Measurements from ENCODE around the gene WDR55. TPM values are rescaled to one million over a fixed set of nuclear protein-coding genes. Genes with fewer than 3 reads are reported as not detected.
A peak's percentile ranks its signal among the peaks of the same experiment; 100 is the strongest.

The WDR55 gene
- total and polyA plus RNA-seq, 2 donors (not counting 1 experiment from before 2014, with no cell fraction given), result 43.4 to 44.7 TPM

DNA sequence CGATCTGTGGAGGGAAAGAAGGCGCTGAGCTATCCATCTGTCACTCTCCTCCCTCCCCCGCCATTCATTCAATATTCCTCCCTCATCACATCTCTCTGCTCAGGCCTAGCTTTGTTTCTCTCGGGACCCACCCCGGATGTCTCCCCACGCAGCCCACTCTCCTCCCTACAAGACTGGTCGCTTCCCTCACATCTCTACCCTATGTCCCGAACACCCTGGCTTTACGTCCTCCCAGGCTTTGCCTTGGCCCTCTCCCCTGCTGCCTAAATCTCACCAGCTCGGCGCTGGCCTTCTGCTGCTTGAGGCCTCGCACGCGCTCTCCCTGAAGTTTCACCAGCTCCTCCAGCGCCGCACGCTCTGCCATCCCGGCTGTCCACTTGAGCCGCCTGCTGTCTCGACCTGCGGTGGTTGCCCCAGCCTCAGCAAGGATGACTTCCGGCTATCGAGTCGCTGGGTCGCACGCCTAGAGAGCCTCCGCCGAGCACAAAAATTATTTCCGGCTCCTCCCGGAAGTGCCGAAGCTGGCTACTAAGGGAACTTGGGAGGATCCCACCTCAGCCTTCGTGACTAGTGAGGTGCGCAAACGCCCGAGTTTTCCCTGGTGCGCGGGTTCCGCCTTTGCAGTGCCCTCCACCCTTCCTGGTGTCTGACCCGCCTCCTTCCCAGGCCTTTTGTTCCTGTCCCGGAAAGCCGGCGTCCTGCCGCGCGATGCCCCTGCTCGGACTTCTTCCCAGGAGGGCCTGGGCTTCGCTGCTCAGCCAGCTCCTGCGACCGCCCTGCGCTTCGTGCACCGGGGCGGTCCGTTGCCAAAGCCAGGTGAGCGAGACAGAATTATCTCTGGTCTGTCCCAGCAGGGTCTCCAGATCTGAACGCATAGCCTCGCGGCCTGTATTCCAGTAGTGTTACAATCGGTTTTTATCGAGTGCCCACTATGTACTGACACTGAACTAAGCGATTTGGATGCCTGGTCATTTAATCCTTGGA is 26.5 kb downstream of the WDR55 start, which contains the start of the genes HARS1 and HARS2:
Gene HARS1, minus strand, starts transcription at position 430 of the 984 bp plus-strand sequence. Its CDS starts 66 bp downstream, at position 364.
Gene HARS2, plus strand, starts transcription at position 515 of the 984 bp plus-strand sequence. Its CDS starts 194 bp downstream, at position 709.
- peak; percentile 97 for ATAC-seq (ENCODE audit: low read depth)
- Histone ChIP-seq H3K9ac (ENCODE audit: low read length) (peak within 1 kb of the TSS; percentile 89), H3K4me3 (ENCODE audit: control extremely low read depth in 1 of 5, extremely low read depth in 1 of 5, insufficient read depth in 1 of 5, low read depth in 2 of 5, low read length in 4 of 5) (peak within 1 kb of the TSS; percentile 89 to 98 (median 97)), H3K27me3 (replicated peaks in 1 of 4; ENCODE audit: control extremely low read depth in 1 of 4, control insufficient read depth in 3 of 4, insufficient read depth in 4 of 4, low read length in 3 of 4) (no peaks in the 10 kb centered on the region), H2AFZ (ENCODE audit: insufficient read depth, low read depth, low read length, poor library complexity, severe bottlenecking) (peak within 1 kb of the TSS; percentile 99), H3K79me2 (ENCODE audit: control insufficient read depth, insufficient read depth, low read length) (peaks cover 58% of the 10 kb centered on the region), H3K4me1 (ENCODE audit: control insufficient read depth in 2 of 2, insufficient read depth in 2 of 2, low read length in 2 of 2) (peaks cover 14% of the 10 kb centered on the region in 2 donors), H3K27ac (ENCODE audit: low read length in 2 of 2) (peak within 1 kb of the TSS; percentile 68 to 81), H3K36me3 (replicated peaks in 1 of 2; ENCODE audit: control extremely low read depth in 1 of 2, control insufficient read depth in 1 of 2, extremely low read depth in 1 of 2, insufficient read depth in 2 of 2, low read length in 1 of 2) (peaks cover 14 to 33% of the 10 kb centered on the region in 2 experiments), H3K9me3 (ENCODE audit: control extremely low read depth in 1 of 3, control insufficient read depth in 2 of 3, insufficient read depth in 1 of 3, low read length in 2 of 3) (no peaks in the 10 kb centered on the region), H3K4me2 (replicated peaks; ENCODE audit: low read depth, low read length, poor library complexity, severe bottlenecking) (peak within 1 kb of the TSS; percentile 91), H4K20me1 (ENCODE audit: control insufficient read depth, insufficient read depth, low read length, poor library complexity, severe bottlenecking) (no peaks in the 10 kb centered on the region)
- ChIA-PET CTCF (interaction anchor here (1.0 to 2.2 kb wide), 6 partner anchors 11 to 339 kb away, joined by 3 to 7 read pairs (median 4); partner anchors contain the start of genes EIF4EBP3, IK and NDUFA2), POLR2A (interaction anchor here (0.7 to 1.8 kb wide), 7 partner anchors 9 to 290 kb away, joined by 3 to 13 read pairs (median 4); partner anchors contain the start of genes ANKHD1, EIF4EBP3, IK and NDUFA2)
- Mint-ChIP-seq H3K27me3 (no peaks in the 10 kb centered on the region), H3K9me3 (ENCODE audit: insufficient read depth) (no peaks in the 10 kb centered on the region), H3K4me3 (peak within 1 kb of the TSS; percentile 99), H3K27ac (peak within 1 kb of the TSS; percentile 94), H3K4me1 (peaks cover 30% of the 10 kb centered on the region)
- under 1% methylated on average over 59 of the region's 61 CpGs for WGBS (ENCODE audit: insufficient coverage)
- peak; percentile 87 for DNase-seq
- intact Hi-C loops (cut with micrococcal nuclease), result loop anchor here (1.0 to 5.0 kb wide), 8 partner anchors 9 to 1416 kb away; partner anchors contain the start of genes ANKHD1, APBB3, IK and NDFIP1
- TF ChIP-seq, protein P1, sequence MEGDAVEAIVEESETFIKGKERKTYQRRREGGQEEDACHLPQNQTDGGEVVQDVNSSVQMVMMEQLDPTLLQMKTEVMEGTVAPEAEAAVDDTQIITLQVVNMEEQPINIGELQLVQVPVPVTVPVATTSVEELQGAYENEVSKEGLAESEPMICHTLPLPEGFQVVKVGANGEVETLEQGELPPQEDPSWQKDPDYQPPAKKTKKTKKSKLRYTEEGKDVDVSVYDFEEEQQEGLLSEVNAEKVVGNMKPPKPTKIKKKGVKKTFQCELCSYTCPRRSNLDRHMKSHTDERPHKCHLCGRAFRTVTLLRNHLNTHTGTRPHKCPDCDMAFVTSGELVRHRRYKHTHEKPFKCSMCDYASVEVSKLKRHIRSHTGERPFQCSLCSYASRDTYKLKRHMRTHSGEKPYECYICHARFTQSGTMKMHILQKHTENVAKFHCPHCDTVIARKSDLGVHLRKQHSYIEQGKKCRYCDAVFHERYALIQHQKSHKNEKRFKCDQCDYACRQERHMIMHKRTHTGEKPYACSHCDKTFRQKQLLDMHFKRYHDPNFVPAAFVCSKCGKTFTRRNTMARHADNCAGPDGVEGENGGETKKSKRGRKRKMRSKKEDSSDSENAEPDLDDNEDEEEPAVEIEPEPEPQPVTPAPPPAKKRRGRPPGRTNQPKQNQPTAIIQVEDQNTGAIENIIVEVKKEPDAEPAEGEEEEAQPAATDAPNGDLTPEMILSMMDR (IDR thresholded peaks at IDR 0.05), result no peak
- no peak for TF ChIP-seq EZH2 (IDR thresholded peaks at IDR 0.05; ENCODE audit: borderline replicate concordance, insufficient read depth, low read depth, low read length, poor library complexity, severe bottlenecking)
